HG02759 (cell line): ENCODE measurements around the gene STXBP4.

Experiments
- ATAC-seq: cut with Tn5 transposase; IDR thresholded peaks from one replicate; pipeline ENCODE4 v1.9.1; 2021; ENCODE audit warnings: mild to moderate bottlenecking, moderate library complexity; ENCODE audit not compliant: unreplicated experiment

Gene STXBP4

GRCh38 chr17:55110521-55110920 lies 142.0 kb downstream of the STXBP4 start:
- no peak for ATAC-seq

- no peak for ATAC-seq
Measured at GRCh38 chr17:55114283-55114682, 145.7 kb downstream of the STXBP4 start.

- ATAC-seq = no peak
Measured at GRCh38 chr17:55116440-55116914, 147.9 kb downstream of the STXBP4 start.

GRCh38 chr17:55117164-55117563 lies 148.6 kb downstream of the STXBP4 start:
- no peak for ATAC-seq

- ATAC-seq = no peak
Measured at GRCh38 chr17:55120651-55121050, 152.1 kb downstream of the STXBP4 start.

GRCh38 chr17:55121268-55121667 lies 152.7 kb downstream of the STXBP4 start:
- no peak for ATAC-seq

- ATAC-seq = no peak
Measured at GRCh38 chr17:55122114-55122513, 153.5 kb downstream of the STXBP4 start.

GRCh38 chr17:55124730-55125360 lies 156.3 kb downstream of the STXBP4 start:
- no peak for ATAC-seq

GRCh38 chr17:55133583-55133982 lies 165.0 kb downstream of the STXBP4 start:
- ATAC-seq = no peak

- ATAC-seq = no peak
Measured at GRCh38 chr17:55134486-55135157, 166.1 kb downstream of the STXBP4 start.

- no peak for ATAC-seq
Measured at GRCh38 chr17:55140809-55141208, 172.2 kb downstream of the STXBP4 start.

- ATAC-seq = no peak
Measured at GRCh38 chr17:55144518-55144917, 176.0 kb downstream of the STXBP4 start.

- ATAC-seq = no peak
Measured at GRCh38 chr17:55149485-55149884, 180.9 kb downstream of the STXBP4 start.

- no peak for ATAC-seq
Measured at GRCh38 chr17:55152236-55152635, 183.7 kb downstream of the STXBP4 start.

GRCh38 chr17:55154101-55154500 lies 185.5 kb downstream of the STXBP4 start:
- ATAC-seq = no peak

- no peak for ATAC-seq
Measured at GRCh38 chr17:55155856-55156560, 187.4 kb downstream of the STXBP4 start.

GRCh38 chr17:55157165-55157564 lies 188.6 kb downstream of the STXBP4 start:
- ATAC-seq = no peak

- ATAC-seq = no peak
Measured at GRCh38 chr17:55158439-55158838, 189.9 kb downstream of the STXBP4 start.

GRCh38 chr17:55159251-55159650 lies 190.7 kb downstream of the STXBP4 start:
- no peak for ATAC-seq

- ATAC-seq = no peak
Measured at GRCh38 chr17:55160501-55160900, 191.9 kb downstream of the STXBP4 start.

- no peak for ATAC-seq
Measured at GRCh38 chr17:55161935-55162555, 193.5 kb downstream of the STXBP4 start.

- ATAC-seq = no peak
Measured at GRCh38 chr17:55162556-55162946, 194.0 kb downstream of the STXBP4 start.
